GM12874 (cell line): ENCODE data around the gene MTHFD2.
A peak's percentile ranks its signal among the peaks of the same experiment; 100 is the strongest.

Source experiments
- CTCF ChIP-seq: IDR thresholded peaks from 2 replicates; pipeline ENCODE4 v1.5.1; 2011; ENCODE audit warnings: low read depth, mild to moderate bottlenecking, control low read depth, low read length, moderate library complexity; ENCODE audit not compliant: insufficient read depth

MTHFD2 gene

GRCh38 chr2:74223941-74224770 is 25.7 kb downstream of the MTHFD2 start:
- no peak for TF ChIP-seq CTCF

- no peak for TF ChIP-seq CTCF
Observed at GRCh38 chr2:74225698-74226459, 27.5 kb downstream of the MTHFD2 start.

GRCh38 chr2:74226648-74227213 is 28.3 kb downstream of the MTHFD2 start:
- no peak for TF ChIP-seq CTCF

- no peak for TF ChIP-seq CTCF
Observed at GRCh38 chr2:74227646-74228045, 29.2 kb downstream of the MTHFD2 start.

GRCh38 chr2:74228772-74229171 is 30.4 kb downstream of the MTHFD2 start:
- no peak for TF ChIP-seq CTCF

- 0 out of 2 replicates have a peak, but pooled peaks have one; percentile 4 for TF ChIP-seq CTCF
Observed at GRCh38 chr2:74232426-74232825, 34.0 kb downstream of the MTHFD2 start.

- no peak for TF ChIP-seq CTCF
Observed at GRCh38 chr2:74233648-74234047, 35.2 kb downstream of the MTHFD2 start.
